SU-DHL-6 (cell line): ENCODE measurements around the gene FAM117A.

Experiments used
- H2AFZ ChIP-seq: fragments of 200-600 bp; sonication (generic); 2 replicates; pipeline ENCODE4 v1.6.1; 2014; ENCODE audit warnings: low read depth, mild to moderate bottlenecking, moderate library complexity, mixed read lengths, antibody characterized with exemption, low read length; ENCODE audit not compliant: severe bottlenecking
- H3F3A ChIP-seq: fragments of 200-600 bp; shearing (Covaris generic); 2 replicates; pipeline ENCODE4 v1.6.0; 2016; ENCODE audit warnings: antibody characterized with exemption, mild to moderate bottlenecking; ENCODE audit not compliant: insufficient read depth
- H3K27ac ChIP-seq: fragments of 200-600 bp; sonication (generic); 2 replicates; pipeline ENCODE4 v1.5.1; 2016; ENCODE audit warnings: low read depth, mild to moderate bottlenecking, low read length, moderate library complexity, mixed read lengths
- H3K27me3 ChIP-seq: fragments of 200-600 bp; sonication (generic), shearing (Covaris generic); 2 replicates; pipeline ENCODE4 v1.6.0; 2014; ENCODE audit warnings: mild to moderate bottlenecking, low read length
- H3K36me3 ChIP-seq: fragments of 200-600 bp; sonication (generic); 2 replicates; pipeline ENCODE4 v1.6.1; 2014; ENCODE audit warnings: mild to moderate bottlenecking, low read length, mixed read lengths
- H3K4me2 ChIP-seq: fragments of 300-600, 200-600 bp; shearing (Covaris generic), sonication (generic); 2 replicates; pipeline ENCODE4 v1.6.0; 2014; ENCODE audit warnings: low read length, low read depth, mild to moderate bottlenecking; ENCODE audit not compliant: poor library complexity, severe bottlenecking
- H3K4me3 ChIP-seq: fragments of 200-600 bp; sonication (generic); 2 replicates; pipeline ENCODE4 v1.5.1; 2014; ENCODE audit warnings: antibody characterized with exemption, low read length, mild to moderate bottlenecking, mixed read lengths; ENCODE audit not compliant: insufficient read depth, poor library complexity, severe bottlenecking
- H3K79me2 ChIP-seq: fragments of 200-600 bp; sonication (generic); 2 replicates; pipeline ENCODE4 v1.6.1; 2014; ENCODE audit warnings: mild to moderate bottlenecking, low read length, moderate library complexity; ENCODE audit not compliant: insufficient read depth
- H3K9ac ChIP-seq: fragments of 200-600 bp; sonication (generic); 2 replicates; pipeline ENCODE4 v1.7.0; 2014; ENCODE audit warnings: mild to moderate bottlenecking, low read length
- H3K9me2 ChIP-seq: fragments of 200-600 bp; sonication (generic); replicated peaks from 2 replicates; pipeline ENCODE4 v1.6.1; 2014; ENCODE audit warnings: low read length; ENCODE audit not compliant: insufficient read depth
- H3K9me3 ChIP-seq: fragments of 200-600 bp; sonication (generic); 2 replicates; pipeline ENCODE4 v1.6.1; 2014; ENCODE audit warnings: low read length, mixed read lengths; ENCODE audit not compliant: insufficient read depth
- H4K20me1 ChIP-seq: fragments of 200-600 bp; sonication (generic); 2 replicates; pipeline ENCODE4 v1.6.1; 2014; ENCODE audit warnings: low read depth, mild to moderate bottlenecking, antibody characterized with exemption, low read length, moderate library complexity, mixed read lengths
- EZH2phosphoT487 ChIP-seq: fragments of 200-600 bp; sonication (generic), shearing (Covaris generic); conservative IDR thresholded peaks from 2 replicates; pipeline ENCODE4 v1.6.1; 2018; ENCODE audit warnings: mild to moderate bottlenecking, antibody characterized with exemption, low read length, moderate library complexity, mixed read lengths
- TF ChIP-seq, protein P1 (sequence below): fragments of 200-600 bp; sonication (generic); IDR thresholded peaks from one replicate; pipeline ENCODE4 v1.5.1; 2017; ENCODE audit warnings: antibody characterized with exemption, mild to moderate bottlenecking, low read length, moderate library complexity; ENCODE audit not compliant: insufficient read depth, poor library complexity, severe bottlenecking

FAM117A gene

DNA sequence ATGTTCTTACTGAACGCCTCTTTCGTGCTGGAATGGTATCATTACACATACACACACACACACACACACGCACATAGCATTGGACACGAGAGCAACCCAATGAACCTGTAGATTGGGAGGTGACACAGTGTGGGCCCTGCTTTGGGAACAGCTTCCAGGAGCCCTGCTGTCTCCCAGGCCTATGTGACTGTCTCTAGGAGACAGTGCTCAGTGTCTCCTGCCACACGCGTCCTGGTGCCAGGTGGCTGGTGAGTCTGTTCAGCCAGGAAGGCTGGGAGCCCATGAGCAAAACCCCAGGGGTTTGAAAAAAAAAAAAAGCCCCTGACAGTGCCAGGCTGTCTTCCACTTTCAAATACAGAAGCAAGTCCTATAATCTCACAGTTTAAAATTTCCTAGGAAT, 83.6 kb downstream of the FAM117A start:
- Histone ChIP-seq H3K79me2 (peaks cover 18% of the 10 kb centered on the region), H3K9me3 (no peaks in the 10 kb centered on the region; the same call in 1 of the 2 replicates), H3F3A (peaks cover 15% of the 10 kb centered on the region), H3K9me2 (no peaks in the 10 kb centered on the region), H3K36me3 (peaks cover 3% of the 10 kb centered on the region; the same call in 1 of the 2 replicates), H3K27me3 (no peaks in the 10 kb centered on the region), H4K20me1 (peaks cover 7% of the 10 kb centered on the region), H3K4me3 (no peak overlapping the region), H2AFZ (no peak overlapping the region), H3K9ac (no peak overlapping the region), H3K27ac (no peak overlapping the region), H3K4me2 (no peak overlapping the region)
- TF ChIP-seq EZH2phosphoT487 = no peak
- TF ChIP-seq, protein P1, sequence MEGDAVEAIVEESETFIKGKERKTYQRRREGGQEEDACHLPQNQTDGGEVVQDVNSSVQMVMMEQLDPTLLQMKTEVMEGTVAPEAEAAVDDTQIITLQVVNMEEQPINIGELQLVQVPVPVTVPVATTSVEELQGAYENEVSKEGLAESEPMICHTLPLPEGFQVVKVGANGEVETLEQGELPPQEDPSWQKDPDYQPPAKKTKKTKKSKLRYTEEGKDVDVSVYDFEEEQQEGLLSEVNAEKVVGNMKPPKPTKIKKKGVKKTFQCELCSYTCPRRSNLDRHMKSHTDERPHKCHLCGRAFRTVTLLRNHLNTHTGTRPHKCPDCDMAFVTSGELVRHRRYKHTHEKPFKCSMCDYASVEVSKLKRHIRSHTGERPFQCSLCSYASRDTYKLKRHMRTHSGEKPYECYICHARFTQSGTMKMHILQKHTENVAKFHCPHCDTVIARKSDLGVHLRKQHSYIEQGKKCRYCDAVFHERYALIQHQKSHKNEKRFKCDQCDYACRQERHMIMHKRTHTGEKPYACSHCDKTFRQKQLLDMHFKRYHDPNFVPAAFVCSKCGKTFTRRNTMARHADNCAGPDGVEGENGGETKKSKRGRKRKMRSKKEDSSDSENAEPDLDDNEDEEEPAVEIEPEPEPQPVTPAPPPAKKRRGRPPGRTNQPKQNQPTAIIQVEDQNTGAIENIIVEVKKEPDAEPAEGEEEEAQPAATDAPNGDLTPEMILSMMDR = no peak

DNA sequence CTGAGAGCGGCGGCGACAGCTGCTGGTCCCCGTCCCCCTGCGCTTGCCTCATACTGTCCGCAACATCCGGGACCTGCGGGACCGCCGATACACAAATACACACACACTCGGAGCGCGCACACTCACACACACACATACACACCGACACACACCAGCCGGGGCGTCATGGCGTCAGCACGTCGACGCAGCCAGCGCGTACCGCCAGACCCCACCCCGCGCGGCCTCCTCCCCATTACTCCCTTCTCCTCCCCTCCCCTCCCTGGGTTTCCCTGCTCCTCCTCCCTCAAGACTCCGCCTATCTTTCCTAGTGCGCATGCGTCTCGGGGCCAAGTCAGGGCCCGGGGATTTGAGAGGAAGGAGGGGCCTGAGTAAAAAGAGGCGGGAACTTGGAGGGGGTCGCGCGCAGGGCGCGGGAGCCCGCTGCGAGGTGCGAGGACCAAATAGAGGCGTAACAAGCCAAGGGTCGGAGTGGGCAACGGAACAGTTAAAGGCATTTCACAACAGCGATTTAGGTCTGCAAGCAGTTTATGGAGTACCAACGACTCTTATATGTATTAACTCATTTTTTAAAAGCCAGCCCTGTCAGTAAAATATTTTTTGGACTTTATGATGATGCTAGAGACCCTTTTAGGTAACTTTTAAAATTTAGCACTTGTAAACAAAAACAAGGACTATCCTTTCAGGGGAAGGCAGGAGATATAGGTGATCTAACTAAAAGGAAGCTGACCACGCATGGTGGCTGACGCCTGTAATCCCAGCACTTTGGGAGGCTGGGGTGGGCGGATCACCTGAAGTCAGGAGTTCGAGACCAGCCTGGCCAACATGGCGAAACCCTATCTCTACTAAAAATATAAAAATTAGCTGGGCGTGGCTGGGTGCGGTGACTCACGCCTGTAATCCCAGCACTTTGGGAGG, 85.7 kb downstream of the FAM117A start, which contains the start of gene SPOP:
Gene SPOP (minus strand): TSS at position 165 of the 915 bp plus-strand sequence. CDS start 55,287 bp downstream, outside the sequence.
- no peak for TF ChIP-seq EZH2phosphoT487
- Histone ChIP-seq H2AFZ (peak within 1 kb of the TSS; percentile 78), H3K27ac (peak within 1 kb of the TSS; percentile 69), H3F3A (peaks cover 12% of the 10 kb centered on the region), H3K27me3 (no peaks in the 10 kb centered on the region), H4K20me1 (peaks cover 15% of the 10 kb centered on the region), H3K79me2 (peaks cover 38% of the 10 kb centered on the region), H3K9me2 (no peaks in the 10 kb centered on the region), H3K9ac (peak within 1 kb of the TSS; percentile 78), H3K4me3 (peak within 1 kb of the TSS; percentile 63), H3K4me2 (peak within 1 kb of the TSS; percentile 96), H3K36me3 (peaks cover 8% of the 10 kb centered on the region; the same call in 1 of the 2 replicates), H3K9me3 (no peaks in the 10 kb centered on the region; the same call in 1 of the 2 replicates)

DNA sequence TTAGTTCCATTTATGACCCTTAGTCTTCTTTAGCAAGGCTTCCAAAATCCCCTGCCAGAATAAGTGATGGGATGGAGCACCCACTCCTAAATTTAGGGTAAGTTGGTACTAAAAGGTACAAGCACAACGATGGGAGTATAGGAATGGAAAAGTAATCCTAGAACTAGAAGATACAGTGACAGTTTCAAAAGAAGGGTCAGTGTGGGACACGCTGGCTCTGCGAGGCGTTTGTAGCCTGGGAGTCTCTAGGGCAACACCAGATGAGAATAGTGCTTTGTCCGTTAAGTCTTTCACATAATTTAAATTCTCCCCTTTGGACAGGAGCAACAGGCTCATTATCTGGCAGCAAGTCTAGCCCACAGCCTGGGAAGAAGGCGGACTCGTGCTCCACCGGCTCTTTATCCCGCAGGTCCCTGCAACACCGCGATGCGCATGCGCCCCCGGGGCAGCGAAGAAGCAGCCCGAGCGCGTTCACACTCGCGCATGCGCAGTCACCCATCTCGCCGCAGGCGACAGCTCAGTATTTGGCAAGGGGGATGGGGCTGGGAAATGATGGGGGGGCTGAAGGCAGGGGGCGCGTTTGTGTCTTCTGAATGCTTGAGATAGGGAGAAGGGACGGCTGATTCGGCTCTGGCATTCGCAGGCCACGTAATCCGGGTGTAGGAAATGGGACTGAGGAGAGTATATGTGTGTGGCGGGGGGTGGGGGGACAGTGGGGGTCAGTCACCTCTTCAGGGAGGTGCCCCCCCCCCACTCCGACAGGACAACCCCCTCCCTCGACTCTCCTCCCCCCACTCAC, 86.6 kb downstream of the FAM117A start:
- Histone ChIP-seq H3K27me3 (no peaks in the 10 kb centered on the region), H3K9me3 (no peaks in the 10 kb centered on the region; the same call in 1 of the 2 replicates), H3K79me2 (peaks cover 47% of the 10 kb centered on the region), H3F3A (peaks cover 12% of the 10 kb centered on the region), H3K4me3 (peak overlapping the region; percentile 63), H3K36me3 (peaks cover 8% of the 10 kb centered on the region; the same call in 1 of the 2 replicates), H2AFZ (peak overlapping the region; percentile 55), H3K4me2 (peak overlapping the region; percentile 96), H4K20me1 (peaks cover 16% of the 10 kb centered on the region), H3K27ac (peak overlapping the region; percentile 69), H3K9ac (peak overlapping the region; percentile 78), H3K9me2 (no peaks in the 10 kb centered on the region)
- TF ChIP-seq EZH2phosphoT487 = no peak
- TF ChIP-seq, protein P1 = no peak
